Right atrium auricular region (tissue), 2 donors: ENCODE data around the gene RBM43. TPM values are rescaled to one million over a fixed set of nuclear protein-coding genes. Genes with fewer than 3 reads are reported as not detected.
"Not testable (repeated sequence)": the region's sequence is repeated elsewhere in the genome, so short reads cannot be mapped to it uniquely, and the experiment has no call there.

ENCODE experiments used
- DNase-seq: peaks from one replicate; pipeline ENCODE4 v3.0.0-alpha.2; 2019; ENCODE audit warnings: low spot score
- H3K27ac ChIP-seq, 2 donors: fragments of 200-600 bp; sonication (generic); 1 replicate in 1 of 2; 2 replicates in 1 of 2; pipeline ENCODE4 v1.5.1; 2016 to 2019
- H3K27me3 ChIP-seq, 2 donors: fragments of 200-600 bp; sonication (generic); one replicate each; pipeline versions ENCODE4 v1.5.1 to v1.6.0; 2017 to 2019
- H3K36me3 ChIP-seq: fragments of 200-600 bp; sonication (generic); one replicate; pipeline ENCODE4 v1.5.1; 2016
- H3K4me1 ChIP-seq, 2 donors: fragments of 200-600 bp; sonication (generic); one replicate each; pipeline versions ENCODE4 v1.5.1 to v1.6.0; 2017 to 2019
- H3K4me3 ChIP-seq, 2 donors: fragments of 200-600 bp; sonication (generic); 1 replicate in 1 of 2; 2 replicates in 1 of 2; pipeline ENCODE4 v1.5.1; 2017 to 2019; ENCODE audit warnings: mild to moderate bottlenecking in 1 of 2, moderate library complexity in 1 of 2
- H3K9me3 ChIP-seq, 2 donors: fragments of 200-600 bp; sonication (generic); one replicate each; pipeline ENCODE4 v1.5.1; 2019
- CTCF ChIP-seq, 2 donors: fragments of 200-600 bp; sonication (generic); IDR thresholded peaks; one replicate each; pipeline ENCODE4 v1.5.1; 2019; ENCODE audit warnings: antibody characterized with exemption in 2 of 2
- total RNA-seq, 2 donors: library from RNA; depleted of rRNA; stranded (reverse); fragments of >200 nt; gene quantifications; one replicate each; pipeline ENCODE4 v1.1.0, GENCODE V29; 2016

The RBM43 gene
- total RNA-seq, 2 donors from 2014 or later = 1.6 to 2.0 TPM

- Histone ChIP-seq H3K4me3 (no peak overlapping the region), H3K4me1 (no peaks in the 10 kb centered on the region), H3K27me3 (no peaks in the 10 kb centered on the region), H3K27ac (no peak overlapping the region), H3K36me3 (no peaks in the 10 kb centered on the region), H3K9me3 (no peaks in the 10 kb centered on the region)
- no peak for DNase-seq
- TF ChIP-seq CTCF (IDR thresholded peaks at IDR 0.05) = no peak
These were observed 38.4 kb upstream of the RBM43 start for GRCh38 chr2:151299920-151300539.

- no peak for TF ChIP-seq CTCF (IDR thresholded peaks at IDR 0.05)
- no peak for DNase-seq
- no peak overlapping the region for H3K27ac ChIP-seq
- no peaks in the 10 kb centered on the region for H3K4me1 ChIP-seq
- no peaks in the 10 kb centered on the region for H3K27me3 ChIP-seq
- no peaks in the 10 kb centered on the region for H3K36me3 ChIP-seq
- no peak overlapping the region for H3K4me3 ChIP-seq
- H3K9me3 ChIP-seq = no peaks in the 10 kb centered on the region
These were observed 36.2 kb upstream of the RBM43 start for GRCh38 chr2:151297882-151298281.

- not testable (repeated sequence) for DNase-seq, H3K36me3 ChIP-seq, H3K9me3 ChIP-seq, H3K27ac ChIP-seq, H3K4me1 ChIP-seq, H3K4me3 ChIP-seq, H3K27me3 ChIP-seq
These were observed 34.3 kb upstream of the RBM43 start for GRCh38 chr2:151295926-151296325.

- Histone ChIP-seq H3K4me3 (no peak overlapping the region), H3K27me3 (no peaks in the 10 kb centered on the region), H3K4me1 (peaks cover 0 to 10% of the 10 kb centered on the region in 2 donors), H3K9me3 (no peaks in the 10 kb centered on the region), H3K36me3 (no peaks in the 10 kb centered on the region), H3K27ac (no peak overlapping the region)
- DNase-seq = no peak
- no peak for TF ChIP-seq CTCF (IDR thresholded peaks at IDR 0.05)
These were observed 30.9 kb upstream of the RBM43 start for GRCh38 chr2:151292546-151292945.

GRCh38 chr2:151292141-151292540 lies 30.5 kb upstream of the RBM43 start:
- Histone ChIP-seq H3K27me3 (no peaks in the 10 kb centered on the region), H3K4me3 (no peak overlapping the region), H3K27ac (no peak overlapping the region), H3K4me1 (peaks cover 0 to 10% of the 10 kb centered on the region in 2 donors), H3K36me3 (no peaks in the 10 kb centered on the region), H3K9me3 (no peaks in the 10 kb centered on the region)
- TF ChIP-seq CTCF (IDR thresholded peaks at IDR 0.05) = no peak
- no peak for DNase-seq

GRCh38 chr2:151291224-151291623 lies 29.6 kb upstream of the RBM43 start:
- Histone ChIP-seq H3K4me3 (no peak overlapping the region), H3K9me3 (no peaks in the 10 kb centered on the region), H3K27me3 (no peaks in the 10 kb centered on the region), H3K4me1 (peaks cover 0 to 10% of the 10 kb centered on the region in 2 donors), H3K27ac (no peak overlapping the region), H3K36me3 (no peaks in the 10 kb centered on the region)
- TF ChIP-seq CTCF (IDR thresholded peaks at IDR 0.05) = no peak
- no peak for DNase-seq
